ELR (cell line): ENCODE data around the gene PNLIPRP3.
"Not testable (repeated sequence)": the region's sequence is repeated elsewhere in the genome, so short reads cannot be mapped to it uniquely, and the experiment has no call there.

ENCODE experiments used
- DNase-seq: peaks from one replicate; pipeline ENCODE4 v3.0.0-alpha.2; 2015; ENCODE audit warnings: low read depth

The PNLIPRP3 gene

GRCh38 chr10:116427671-116428070, at the start of gene PNLIPRP3:
PNLIPRP3 (plus strand) TSS chr10:116427847; CDS start chr10:116428013, 166 bp downstream.
- DNase-seq: no peak

GRCh38 chr10:116382290-116382689, 45.4 kb upstream of the PNLIPRP3 start:
- DNase-seq: no peak

GRCh38 chr10:116385311-116385710, 42.3 kb upstream of the PNLIPRP3 start:
- DNase-seq: no peak

- peak; percentile 54 for DNase-seq
Observed at GRCh38 chr10:116385994-116386809, 41.4 kb upstream of the PNLIPRP3 start.

GRCh38 chr10:116393246-116393831, 34.3 kb upstream of the PNLIPRP3 start:
- DNase-seq: not testable (repeated sequence)

- DNase-seq: no peak
Observed at GRCh38 chr10:116395223-116395985, 32.2 kb upstream of the PNLIPRP3 start.

- no peak for DNase-seq
Observed at GRCh38 chr10:116398224-116398623, 29.4 kb upstream of the PNLIPRP3 start.

GRCh38 chr10:116402858-116403257, 24.8 kb upstream of the PNLIPRP3 start:
- DNase-seq: no peak

- DNase-seq: no peak
Observed at GRCh38 chr10:116403740-116404250, 23.9 kb upstream of the PNLIPRP3 start.

GRCh38 chr10:116408719-116409118, 18.9 kb upstream of the PNLIPRP3 start:
- DNase-seq: no peak

- DNase-seq: no peak
Observed at GRCh38 chr10:116410351-116410750, 17.3 kb upstream of the PNLIPRP3 start.

GRCh38 chr10:116417821-116418220, 9.8 kb upstream of the PNLIPRP3 start:
- DNase-seq: peak; percentile 13

- DNase-seq: no peak
Observed at GRCh38 chr10:116418389-116418788, 9.3 kb upstream of the PNLIPRP3 start.

- DNase-seq: no peak
Observed at GRCh38 chr10:116421815-116422214, 5.8 kb upstream of the PNLIPRP3 start.

GRCh38 chr10:116429288-116429977, 1.8 kb downstream of the PNLIPRP3 start:
- no peak for DNase-seq

GRCh38 chr10:116430288-116430687, 2.6 kb downstream of the PNLIPRP3 start:
- DNase-seq: no peak

- DNase-seq: no peak
Observed at GRCh38 chr10:116431598-116431997, 4.0 kb downstream of the PNLIPRP3 start.

GRCh38 chr10:116437076-116437692, 9.5 kb downstream of the PNLIPRP3 start:
- no peak for DNase-seq

GRCh38 chr10:116440330-116441030, 12.8 kb downstream of the PNLIPRP3 start:
- DNase-seq: no peak

GRCh38 chr10:116444527-116445142, 17.0 kb downstream of the PNLIPRP3 start:
- DNase-seq: peak; percentile 48
